ENCODE results near the gene ANKFN1.
A peak's percentile ranks its signal among the peaks of the same experiment; 100 is the strongest.
"Not testable (repeated sequence)": the region's sequence is repeated elsewhere in the genome, so short reads cannot be mapped to it uniquely, and the experiment has no call there.

Gene ANKFN1

DNA sequence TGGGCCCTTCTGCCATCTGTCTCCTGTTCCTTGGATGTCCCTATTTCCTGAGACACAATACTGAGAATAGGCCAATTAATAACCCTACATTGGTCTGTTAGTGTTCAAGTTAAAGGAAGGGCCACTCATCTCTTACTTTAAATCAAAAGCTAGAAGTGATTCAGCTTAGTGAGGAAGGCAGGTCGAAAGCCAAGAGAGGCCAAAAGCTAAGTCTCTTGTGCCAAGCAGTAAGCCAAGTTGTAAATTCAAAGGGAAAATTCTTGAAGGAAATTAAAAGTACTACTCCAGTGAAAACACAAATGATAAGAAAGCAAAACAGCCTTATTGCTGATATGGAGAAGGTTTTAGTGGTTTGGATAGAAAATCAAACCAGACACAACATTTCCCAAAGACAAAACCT lies 28.8 kb downstream of the ANKFN1 start:
- no peak for DNase-seq

DNA sequence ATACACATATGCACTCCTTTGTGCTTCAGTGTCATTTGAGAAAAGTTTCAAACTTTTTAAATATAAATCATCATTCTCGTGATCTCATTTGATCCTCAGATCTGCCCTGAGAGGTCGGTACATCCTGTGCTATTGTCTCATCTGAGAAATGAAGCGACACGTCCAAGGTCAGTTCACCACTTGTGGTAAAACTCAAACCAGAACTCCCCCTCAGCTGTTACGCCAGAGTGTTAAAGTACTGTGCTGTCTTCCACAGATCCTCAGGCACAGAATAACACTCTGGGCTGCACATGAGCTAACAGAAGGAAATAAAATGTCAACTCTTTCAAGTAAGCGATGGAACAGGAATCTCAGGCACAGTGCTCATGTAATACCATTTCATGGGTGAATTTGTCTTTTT lies 31.4 kb downstream of the ANKFN1 start:
- peak; percentile 24 for DNase-seq

DNA sequence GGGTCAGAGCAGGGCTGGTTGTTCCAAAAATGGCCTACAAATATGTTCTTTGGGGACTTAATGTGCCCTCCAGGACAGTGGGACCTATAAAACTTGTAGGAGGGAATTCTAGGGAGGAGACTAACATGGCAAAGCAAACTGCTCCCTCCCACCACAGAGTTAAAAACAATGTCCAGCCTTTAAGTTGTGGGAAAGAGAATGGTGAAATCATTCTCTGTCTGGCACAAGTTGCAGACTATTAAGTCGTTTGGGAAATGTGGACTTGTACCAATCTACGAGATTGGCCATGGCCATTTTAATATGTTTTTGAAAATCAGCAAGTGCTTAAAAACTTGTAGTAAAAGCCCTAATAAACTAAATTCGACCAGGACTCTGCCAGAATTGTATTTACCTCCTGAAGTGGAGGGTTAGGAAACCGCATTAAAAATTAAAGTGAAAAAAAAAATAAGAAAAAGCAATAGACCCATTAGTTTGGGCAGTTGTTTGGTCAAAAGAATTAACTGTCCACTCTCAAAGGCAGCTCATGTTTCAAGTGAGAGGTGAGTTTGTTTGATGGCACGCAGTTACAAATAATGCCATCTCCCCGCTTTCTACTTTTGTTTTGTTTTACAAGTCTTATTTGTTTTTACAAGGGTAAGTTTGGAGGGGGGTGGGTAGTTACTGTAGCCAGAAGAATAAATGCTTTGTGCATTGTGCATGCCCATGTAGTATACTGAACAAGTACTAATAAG lies 32.4 kb downstream of the ANKFN1 start:
- DNase-seq, result no peak

DNA sequence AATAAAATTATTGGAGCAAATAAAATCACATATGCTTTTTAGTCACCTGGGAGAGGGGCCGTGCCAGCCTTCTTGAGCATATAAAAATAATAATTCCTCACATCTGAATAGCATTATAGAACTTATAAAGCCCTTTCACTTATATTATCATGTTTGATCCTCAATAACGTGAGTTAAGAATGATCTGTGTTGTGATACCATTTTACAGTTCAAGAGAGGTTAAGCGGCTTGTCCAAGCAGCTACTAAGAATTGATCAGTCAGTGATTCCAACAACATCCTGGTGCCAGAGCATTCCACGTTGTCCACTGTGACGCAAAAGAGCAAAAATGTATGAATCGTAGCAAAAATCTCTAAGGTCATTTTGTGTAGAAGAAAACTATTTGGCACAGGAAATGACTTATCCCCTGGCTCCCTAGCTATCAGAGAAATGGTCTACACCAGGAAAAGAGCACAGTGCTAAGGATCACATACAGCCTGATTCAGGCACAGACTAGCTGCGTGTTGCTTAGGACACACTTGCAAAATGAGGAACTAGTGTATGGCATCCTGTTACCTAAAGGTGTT lies 33.0 kb downstream of the ANKFN1 start:
- DNase-seq, result no peak

DNA sequence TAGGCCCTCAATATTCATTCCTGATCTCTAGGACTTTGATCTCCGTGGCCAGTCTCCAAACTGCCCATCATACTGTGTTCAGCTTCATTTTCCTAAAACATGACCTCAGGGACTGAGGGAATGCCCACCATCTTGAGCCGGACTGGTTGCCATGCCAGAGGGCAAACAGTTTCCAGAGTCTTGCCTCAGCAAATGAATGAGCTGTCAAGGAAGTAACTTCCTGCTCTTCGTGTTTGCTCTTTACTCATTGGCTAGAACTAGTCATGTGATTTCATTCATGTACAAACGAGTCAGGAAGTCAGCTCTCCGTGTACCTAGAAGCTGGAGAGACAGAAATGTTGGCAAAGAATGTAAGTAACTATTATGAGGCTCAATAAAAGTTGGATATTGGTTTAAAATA lies 50.2 kb downstream of the ANKFN1 start:
- peak; percentile 91 for DNase-seq

DNA sequence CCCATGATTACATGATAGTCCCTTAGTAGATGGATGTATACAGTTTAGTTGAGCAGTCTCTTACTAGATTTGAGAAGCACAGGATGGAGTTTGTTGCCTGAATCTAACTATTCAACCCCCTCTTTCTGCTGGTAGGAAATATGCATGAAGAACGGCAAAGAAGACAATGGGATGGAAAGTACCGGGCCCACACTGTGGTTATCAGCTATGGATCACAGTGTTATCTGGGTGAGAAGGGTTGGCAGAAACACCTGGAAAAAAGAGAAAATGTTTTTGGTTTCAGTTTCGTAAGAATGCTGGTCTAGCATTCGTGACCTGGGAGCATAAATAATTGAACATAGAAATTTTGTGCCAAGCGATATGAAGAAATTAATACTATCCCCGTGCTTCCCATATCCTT lies 53.1 kb downstream of the ANKFN1 start:
- DNase-seq, result no peak

DNA sequence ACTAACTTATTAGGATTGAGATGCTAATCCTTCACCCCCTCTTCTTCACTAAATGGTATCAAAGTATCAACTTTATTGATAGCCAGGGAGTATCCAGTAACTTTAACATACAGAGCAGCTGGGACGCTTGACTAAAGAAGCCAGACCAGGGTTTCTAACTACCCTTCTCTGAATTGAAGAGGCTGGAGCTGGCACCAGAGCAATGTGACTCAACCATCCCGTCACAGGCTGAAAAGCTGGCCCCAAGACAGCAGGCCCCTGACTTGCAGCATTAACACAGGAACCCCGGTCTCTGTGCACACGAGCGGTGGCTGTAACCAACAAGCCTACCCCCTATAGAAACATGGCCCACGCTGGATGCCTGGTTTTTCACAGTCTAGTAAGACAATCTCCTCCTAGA lies 59.8 kb downstream of the ANKFN1 start:
- DNase-seq, result no peak

DNA sequence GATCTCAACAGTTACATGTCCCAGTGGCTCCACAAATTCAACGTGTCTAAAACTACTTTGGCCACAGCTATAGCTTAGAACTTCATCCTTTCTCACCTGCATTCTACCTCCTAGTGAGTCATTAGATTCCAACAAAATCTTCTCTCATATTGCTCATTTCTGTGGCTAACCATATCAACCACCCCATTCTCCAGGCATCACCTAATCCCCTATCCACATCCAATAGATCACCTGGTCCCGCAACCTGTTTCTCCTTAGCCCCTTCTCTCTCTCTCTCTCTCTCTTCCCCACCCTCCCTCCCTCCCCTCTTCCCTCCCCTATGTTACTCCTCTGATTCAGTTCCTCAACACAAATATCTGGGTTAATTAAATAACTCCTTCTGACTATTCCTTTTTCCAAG lies 64.6 kb downstream of the ANKFN1 start:
- DNase-seq, result no peak

DNA sequence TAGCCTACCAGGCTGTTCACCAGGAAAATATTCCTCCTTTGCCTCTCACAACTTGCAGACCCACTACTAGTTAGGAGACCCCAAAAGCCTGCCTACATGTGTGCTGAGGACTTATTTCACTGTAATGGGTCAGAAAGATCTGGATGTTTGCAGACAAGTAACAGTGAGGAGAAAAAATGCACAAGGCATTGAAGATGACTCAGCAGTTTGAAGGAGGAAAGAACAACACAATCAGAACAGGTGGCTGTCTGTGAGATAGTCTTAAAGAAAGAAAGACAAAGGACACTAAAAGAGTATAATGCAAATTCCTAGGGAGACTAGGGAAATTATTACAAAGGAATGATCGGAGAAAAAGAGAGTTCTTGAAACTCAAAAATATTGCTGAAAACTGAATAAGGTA lies 69.0 kb downstream of the ANKFN1 start:
- DNase-seq, result no peak

DNA sequence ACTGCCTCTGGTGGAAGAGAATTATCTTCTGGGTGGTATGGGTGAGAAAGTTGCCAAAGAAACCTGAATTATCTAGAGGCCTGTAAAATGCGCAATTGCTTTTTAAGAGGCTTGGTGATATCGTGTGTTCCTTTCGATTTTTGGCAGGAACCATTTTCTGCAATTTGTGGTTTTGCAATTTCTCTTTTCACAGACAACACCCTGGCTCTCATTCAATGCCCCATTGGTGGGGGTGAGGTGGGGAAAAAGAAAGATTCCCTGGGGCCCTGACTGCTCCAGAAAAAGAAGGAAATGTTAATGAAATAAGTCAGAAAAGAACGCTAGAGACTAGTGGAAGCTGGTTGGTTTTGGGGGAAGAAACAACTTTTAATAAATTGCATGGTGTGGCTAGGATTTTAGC lies 77.4 kb downstream of the ANKFN1 start:
- peak; percentile 1 for DNase-seq

DNA sequence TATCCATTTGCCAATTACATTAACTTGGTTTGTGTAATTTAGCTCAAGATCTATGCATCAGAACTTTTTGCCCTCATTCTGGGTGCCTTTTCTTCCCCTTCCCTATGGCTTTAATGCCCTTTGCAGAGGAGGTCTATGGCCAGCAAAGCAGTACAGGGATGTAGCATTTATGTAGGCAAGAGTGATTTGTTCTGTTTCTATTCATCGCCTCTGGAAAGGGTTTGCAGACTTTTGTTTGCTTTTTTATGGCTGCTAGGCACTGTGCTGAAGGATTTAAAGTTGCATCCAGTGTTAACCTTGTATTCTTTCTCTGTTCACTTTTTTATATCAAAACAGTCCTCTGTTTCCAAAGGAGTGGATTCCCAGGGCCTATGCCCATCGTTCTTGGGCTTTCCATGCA lies 78.0 kb downstream of the ANKFN1 start:
- no peak for DNase-seq

DNA sequence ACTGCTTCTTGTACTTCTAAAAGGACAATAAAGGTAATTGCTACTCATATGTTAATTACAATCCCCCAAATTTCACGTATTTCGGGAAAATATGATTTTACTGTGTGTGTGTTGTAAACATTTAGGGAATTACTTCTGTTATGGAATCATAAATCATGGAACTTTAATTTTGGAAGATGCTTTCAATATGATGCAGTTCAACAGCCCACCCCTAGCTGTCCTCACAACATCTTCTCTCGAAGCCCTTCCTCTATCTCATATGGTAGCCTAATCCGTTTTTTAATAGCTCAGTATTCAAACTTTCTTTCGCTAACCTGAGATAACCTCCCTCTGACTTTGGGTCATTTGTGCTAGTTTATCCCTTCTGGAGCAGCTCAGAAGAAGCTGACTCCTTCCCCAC lies 78.4 kb downstream of the ANKFN1 start:
- no peak for DNase-seq

DNA sequence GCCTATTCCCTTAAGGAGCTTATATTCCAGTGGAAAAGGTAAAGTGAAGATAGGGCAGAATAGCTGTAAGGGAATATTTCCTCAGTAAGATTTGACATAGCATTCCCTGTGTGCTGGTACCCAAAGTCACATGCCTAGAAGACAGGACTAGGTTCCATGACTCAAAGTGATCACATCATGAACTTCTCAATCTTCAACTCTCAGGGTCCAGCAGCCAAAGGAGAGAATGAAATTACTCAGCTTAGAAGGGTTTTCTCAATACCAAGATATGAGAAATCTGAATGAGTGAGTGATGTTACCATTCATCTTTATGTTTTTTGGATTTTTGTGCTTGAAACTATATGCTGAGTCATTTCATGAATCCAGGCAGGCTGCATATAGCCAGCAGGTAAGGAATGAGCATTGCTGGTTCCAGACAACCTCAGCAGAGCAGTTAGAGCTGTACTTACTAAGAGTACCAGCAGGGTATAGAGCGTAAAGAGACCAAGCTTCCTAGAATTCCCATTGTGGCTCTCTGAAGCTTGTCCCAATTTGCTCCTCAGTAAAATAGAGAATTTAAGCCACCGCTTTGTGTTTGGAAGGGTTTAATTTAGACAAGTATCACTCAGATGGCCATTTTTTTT lies 91.1 kb downstream of the ANKFN1 start:
- DNase-seq, result no peak

DNA sequence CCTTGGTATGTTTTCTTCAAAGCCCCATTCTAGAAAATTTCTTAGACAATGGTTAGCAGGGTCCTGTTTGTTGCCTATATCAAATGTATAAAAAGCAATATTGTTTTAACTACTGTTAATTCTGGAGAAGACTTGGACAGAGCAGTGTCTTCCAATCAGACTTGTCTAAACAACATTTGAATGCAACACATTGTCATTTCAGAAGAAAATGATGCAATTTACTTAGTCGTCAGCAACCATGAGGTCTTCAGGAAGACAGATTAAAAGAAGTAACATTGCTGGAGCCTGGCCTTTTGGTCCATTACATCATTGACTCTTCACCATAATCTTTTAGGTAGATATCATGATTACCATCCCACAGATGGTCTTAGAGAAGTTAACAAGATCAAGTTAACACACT lies 94.5 kb downstream of the ANKFN1 start:
- peak; percentile 25 for DNase-seq

DNA sequence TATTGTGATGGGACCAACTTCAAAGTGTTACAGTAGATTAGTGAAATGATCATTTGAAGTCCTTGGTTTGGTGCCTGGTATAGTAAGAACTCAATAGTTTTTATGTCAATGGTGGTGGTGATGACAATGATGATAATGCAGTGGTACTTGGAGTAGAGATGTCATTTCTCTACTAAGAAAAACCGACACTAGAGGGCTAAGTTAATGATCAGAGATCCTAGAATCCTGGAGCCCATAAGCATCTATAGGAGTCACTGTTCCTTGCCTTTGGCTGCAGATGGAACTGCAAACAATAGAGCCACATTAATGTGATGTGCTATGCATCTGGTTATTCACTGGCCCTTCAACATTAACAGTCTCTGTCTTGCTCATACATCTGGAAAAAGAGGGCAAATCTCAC lies 103.8 kb downstream of the ANKFN1 start:
- DNase-seq, result no peak

DNA sequence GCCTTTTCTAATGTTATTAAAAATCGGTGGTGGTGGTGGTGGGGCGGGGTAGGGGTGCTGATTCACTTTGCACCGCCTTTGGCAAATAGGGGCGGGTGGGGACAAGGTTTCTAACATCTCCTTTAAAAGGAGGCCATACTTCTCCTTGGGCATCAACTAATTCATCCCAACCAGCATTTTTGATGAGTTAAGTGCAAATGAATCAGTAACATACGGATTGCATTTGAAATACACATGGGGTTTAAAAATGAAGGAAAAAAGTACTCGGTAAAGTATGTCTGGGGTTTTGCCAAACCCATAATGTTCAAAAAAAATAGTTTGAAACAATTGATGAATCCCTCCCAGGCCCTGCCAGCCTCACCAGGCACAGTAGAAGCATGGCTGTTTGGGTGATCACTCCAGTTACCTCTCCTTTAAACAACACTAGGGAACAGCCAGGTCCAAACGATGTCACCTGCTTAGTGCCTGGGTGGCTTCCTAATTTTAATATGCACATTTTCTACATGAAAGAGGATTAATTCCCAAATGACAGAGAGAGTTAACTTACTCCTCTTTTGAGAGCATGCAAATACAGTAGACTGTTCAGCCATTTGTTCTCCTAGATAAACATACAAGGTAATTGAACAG lies 107.2 kb downstream of the ANKFN1 start:
- no peak for DNase-seq

DNA sequence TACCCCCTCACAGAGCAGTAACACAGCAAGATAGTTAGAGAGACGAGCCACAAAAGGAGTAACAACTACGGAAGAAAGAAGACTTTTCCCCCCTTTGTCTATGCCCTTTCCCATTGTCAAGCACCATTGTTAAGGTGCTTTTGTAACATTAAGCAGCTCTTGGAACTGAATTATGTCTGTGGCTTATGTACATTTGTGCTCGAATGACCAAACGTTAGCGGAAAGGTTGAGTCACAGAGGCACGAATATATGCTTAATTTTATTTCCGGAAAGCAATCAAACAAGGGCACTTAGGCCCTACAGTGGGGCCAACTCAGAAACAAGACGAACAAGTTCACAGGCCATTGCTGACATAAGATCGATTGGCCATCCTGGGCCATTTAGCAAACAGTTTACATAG lies 109.5 kb downstream of the ANKFN1 start:
- DNase-seq, result no peak

DNA sequence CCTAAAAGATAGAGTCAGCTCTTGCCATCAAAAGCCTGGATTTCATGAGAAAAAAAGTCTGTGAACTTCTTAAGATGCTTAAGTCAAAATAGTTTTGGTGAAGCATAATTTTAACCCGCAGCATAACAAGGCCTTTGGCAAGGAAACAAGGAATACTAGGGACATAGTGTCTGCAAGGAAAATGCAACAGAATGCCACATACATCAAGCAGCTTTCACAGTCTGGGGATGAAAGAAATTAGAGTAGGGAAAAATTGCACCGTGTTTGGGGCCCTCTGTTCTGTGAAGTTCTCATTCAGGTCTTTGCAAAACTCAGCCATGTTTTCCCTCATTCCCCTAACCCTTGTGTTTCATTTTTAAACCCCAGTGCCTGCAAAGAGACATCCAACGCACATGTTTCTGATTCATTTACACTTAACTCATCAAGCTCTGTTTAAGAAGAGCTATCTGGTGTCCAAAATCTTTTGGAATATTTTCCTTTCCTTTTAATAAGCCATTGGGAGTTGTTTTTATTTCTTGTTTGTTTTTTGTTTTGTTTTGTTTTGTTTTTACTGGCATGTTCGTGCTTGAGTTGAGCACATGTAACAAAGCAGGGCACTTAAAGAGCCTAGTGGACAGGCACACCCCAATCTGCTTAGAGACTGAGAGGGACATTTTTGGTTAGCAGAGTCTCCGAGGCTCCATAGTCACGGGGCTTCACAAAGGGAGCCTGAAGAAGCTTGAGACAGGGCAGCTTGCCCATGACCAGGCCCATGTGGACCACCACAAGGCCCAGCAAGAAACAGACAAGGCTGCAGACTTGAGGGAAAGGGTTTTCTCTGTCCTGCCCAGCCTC lies 116.5 kb downstream of the ANKFN1 start:
- no peak for DNase-seq

DNA sequence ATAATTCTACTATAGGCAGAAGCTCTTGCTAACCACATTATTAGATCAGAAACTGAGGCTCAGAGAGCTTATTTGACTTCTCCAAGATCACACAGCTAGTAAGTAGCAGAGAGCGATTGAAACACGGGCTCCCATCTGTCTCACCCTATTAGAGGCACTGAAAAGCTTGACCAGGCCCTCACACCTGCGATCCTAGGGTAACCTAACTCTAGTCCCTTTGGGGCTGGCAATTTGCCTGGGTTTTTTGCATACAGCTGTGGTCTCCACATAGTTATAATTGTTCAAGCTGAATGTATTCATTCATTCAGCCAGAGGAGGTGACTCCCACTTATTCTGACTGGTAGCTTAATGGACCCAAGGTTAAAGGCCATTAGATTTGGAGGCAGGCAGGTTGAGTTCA lies 121.2 kb downstream of the ANKFN1 start:
- no peak for DNase-seq

DNA sequence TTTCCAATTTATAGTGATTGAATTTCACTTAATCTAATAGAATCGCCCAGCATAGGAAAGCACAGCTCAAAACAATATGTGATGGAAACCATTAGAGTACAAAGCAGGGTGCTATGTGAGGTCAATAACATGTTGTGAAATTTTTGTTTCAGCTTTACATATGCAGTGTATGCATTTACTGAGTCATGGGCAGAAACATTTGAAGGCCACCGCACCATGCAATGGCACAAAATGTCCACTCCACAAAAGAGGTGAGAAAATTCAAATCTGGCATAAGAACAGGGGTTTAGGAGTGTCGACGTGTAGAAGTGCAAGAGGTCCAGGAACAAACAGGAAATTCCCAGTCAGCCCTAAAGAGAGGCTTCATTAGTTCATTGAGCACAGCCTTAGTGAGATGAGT lies 131.2 kb downstream of the ANKFN1 start:
- peak; percentile 3 for DNase-seq

DNA sequence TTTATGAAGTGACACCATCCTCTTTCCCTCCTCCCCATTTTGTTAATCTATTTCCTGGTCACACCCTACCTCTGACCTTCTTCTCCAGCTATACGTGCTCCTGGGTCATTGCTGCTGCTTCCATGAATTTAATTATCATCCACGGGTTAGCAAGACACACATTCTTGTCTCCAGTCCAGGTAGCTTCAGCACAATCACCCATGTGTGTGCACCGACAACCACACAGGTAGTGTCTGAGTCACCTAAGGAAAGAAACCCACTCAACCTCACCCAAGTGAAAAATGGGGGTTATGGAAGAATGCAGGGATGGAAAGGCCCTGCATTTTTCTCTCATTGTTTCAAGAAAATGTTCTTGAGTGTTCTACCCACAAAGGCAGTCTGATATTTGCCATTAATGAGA lies 135.5 kb downstream of the ANKFN1 start:
- DNase-seq, result not testable (repeated sequence)

DNA sequence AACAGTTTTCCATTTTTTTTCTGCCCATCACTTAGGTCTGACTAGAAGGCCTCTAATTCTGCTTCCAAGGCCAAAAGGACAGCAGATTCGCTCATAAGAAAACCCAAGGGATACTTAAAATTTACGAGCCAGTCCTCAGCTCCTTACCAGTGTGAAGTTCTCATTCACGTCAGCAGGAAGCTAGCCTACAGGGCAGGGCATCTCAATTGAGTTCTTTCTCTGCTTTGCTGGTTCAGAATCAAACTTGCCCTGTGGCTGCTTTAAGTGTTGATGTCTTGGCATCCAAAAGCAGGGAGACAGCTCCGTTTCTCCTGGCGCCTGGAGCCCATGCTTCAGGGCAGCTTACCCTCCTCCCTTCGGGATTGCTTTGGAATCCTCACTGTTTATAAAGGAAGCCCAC lies 136.0 kb downstream of the ANKFN1 start:
- no peak for DNase-seq

DNA sequence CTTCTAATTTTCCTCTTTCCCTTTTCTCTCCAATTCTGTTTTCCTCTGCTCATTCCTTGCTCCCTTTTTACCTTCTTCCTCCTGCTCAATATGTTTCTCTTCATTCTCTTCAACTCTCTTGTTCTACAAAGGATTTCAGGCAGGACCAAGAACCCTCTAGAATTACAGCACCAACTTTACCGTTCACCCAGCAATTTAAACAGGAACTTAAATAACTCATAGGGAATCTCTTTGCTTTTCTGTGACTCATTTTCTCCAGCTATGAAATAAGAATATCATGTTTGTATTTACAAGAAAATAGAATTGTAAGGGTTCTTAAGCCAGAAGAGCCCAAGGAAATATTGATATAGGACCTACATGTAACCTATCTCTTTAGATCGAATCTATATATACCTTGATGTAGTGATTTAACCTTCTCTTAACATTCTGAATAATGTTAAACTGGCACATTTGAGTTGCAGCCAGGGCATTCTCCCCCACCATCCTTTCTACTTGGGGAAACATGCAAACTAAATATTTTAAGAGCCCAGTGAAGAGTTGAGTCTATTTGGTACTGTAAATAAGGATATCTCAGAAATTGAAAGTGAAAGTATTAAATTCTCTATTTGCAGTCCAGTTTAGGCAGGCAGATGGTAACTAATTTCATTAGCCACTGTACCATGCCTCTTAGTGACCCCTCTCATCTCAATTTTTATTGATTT lies 137.0 kb downstream of the ANKFN1 start:
- peak; percentile 8 for DNase-seq
